Heart left ventricle (tissue), 13 donors: ENCODE measurements around the gene KIAA1958.

Source experiments
- POLR2A ChIP-seq, 2 donors: fragments of 450-650 bp; IDR thresholded peaks; one replicate each; pipeline ENCODE4 v1.6.1; 2017; ENCODE audit warnings: antibody characterized with exemption in 2 of 2, mild to moderate bottlenecking in 2 of 2, moderate library complexity in 2 of 2
- TF ChIP-seq, protein P1 (sequence below), 12 donors: fragments of 200-600 bp; sonication (generic) in 4 of 12; IDR thresholded peaks; one replicate each; pipeline versions ENCODE4 v1.5.0 to v1.8.0; 2018 to 2022; ENCODE audit warnings: antibody characterized with exemption in 12 of 12, mild to moderate bottlenecking in 5 of 12
- donor health status: ischemic (EF 13 %, LVEDD 7.1; RV severe dilation, severe dysfunction).
- donor health status: DM: no; HTN: yes; CAD: no.
- donor health status: DM: no; HTN: no; CAD: no.
- donor health status: ischemic (EF 25% LVEDD 6.9; RV normal size, moderate dysfunction).
- donor health status: ischemic (EF 25% LVEDD 5.7; RV mildly dilated, moderate dysfunction).
- donor health status: ischemic (EF 35%, LVEDD 5.7; RV mildly dilated, moderate dysfunction).
- donor health status: nonischemic (EF 11% LVEDD 7.7; RV severe dilation, severe dysfunction).
- donor health status: DM: yes; HTN: yes; CAD: no.
- donor health status: PGD.
- donor health status: ischemic (EF 29% LVEDD 5.4; RV normal size, mild dysfunction).
- donor health status: nonischemic (EF 23%, LVEDD 6.1; RV moderate dilation, normal function).

DNA sequence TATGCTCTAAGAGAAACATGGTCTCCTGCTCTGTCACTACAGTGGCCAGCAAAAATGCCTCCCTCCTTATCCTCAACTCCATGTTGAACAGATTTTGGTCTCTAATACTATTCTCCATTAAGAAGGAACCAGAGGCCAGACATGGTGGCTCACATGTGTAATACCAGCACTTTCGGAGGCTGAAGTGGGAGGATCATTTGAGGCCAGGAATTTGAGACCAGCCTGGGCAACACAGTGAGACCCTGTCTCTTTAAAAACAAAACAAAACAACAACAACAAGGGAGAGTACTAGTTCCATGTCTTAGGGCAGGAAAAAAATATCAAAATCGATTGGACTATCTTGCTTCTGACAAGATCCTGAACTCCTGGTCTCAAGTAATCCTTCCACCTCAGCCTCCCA lies 216.7 kb downstream of the KIAA1958 start:
- TF ChIP-seq, protein P1, sequence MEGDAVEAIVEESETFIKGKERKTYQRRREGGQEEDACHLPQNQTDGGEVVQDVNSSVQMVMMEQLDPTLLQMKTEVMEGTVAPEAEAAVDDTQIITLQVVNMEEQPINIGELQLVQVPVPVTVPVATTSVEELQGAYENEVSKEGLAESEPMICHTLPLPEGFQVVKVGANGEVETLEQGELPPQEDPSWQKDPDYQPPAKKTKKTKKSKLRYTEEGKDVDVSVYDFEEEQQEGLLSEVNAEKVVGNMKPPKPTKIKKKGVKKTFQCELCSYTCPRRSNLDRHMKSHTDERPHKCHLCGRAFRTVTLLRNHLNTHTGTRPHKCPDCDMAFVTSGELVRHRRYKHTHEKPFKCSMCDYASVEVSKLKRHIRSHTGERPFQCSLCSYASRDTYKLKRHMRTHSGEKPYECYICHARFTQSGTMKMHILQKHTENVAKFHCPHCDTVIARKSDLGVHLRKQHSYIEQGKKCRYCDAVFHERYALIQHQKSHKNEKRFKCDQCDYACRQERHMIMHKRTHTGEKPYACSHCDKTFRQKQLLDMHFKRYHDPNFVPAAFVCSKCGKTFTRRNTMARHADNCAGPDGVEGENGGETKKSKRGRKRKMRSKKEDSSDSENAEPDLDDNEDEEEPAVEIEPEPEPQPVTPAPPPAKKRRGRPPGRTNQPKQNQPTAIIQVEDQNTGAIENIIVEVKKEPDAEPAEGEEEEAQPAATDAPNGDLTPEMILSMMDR (IDR thresholded peaks at IDR 0.05) = no peak
- TF ChIP-seq POLR2A (IDR thresholded peaks at IDR 0.05) = no peak
